HK-2 (cell line): Measurements from ENCODE around the gene MBTPS1.

Source experiments
- DNase-seq: peaks from one replicate; pipeline ENCODE4 v3.0.0-alpha.2; 2018; ENCODE audit not compliant: unreplicated experiment

MBTPS1 gene

DNA sequence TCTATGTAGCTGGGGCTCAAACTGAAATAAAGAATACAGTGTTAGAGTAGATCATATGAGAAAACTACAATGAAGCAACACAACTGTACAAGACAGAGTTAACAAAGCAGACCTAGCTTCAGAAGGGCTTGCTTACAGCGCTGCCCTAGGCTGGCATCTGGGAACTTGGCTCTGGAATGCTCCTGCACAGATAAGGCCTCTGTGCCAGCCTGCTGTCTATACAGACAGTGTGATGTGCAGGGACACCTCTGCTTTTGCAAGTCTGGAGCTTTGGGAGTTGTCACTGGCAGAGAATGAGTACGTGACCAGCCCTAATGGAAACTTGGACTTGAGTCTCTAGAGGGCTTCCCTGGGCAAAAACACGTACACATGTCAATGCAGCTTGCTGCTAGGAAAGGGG is 42.0 kb downstream of the MBTPS1 start:
- no peak for DNase-seq

DNA sequence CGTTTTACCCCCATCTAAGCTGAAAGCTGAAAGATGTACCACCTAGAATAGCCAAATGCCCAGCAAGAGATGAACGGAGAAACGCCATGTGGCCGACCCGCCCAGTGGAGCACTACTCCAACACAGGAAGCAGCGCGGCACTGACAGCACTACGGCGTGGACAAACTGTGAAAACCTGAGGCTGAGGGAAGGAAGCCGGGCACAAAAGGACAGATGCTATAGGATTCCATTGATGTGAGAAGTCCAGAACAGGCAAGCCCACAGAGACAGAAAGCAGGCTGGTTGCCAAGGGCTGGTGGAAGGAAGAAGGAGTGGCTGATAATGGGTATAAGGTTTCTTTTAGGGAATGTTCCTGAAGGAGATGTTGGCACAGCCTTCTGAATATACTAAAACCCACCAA is 44.7 kb downstream of the MBTPS1 start:
- DNase-seq: no peak

DNA sequence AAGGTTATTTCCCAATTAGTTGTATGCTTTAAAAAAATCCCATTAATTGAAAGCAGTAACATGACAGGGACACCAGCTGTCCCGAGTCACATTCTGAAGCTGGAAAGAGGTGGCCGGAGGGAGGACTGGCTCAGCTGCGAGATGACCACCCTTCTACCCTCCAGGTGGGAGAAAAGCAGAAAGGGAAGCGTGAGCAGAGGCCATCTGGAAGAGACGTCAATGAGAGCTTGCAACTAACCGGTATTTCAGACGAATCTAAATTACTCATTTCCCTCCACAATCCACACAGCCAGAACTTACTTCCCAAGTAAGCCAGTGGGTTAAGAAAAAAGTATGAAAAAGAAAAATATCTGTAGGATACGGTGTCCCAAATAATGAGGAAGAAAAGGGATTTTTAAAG is 45.6 kb downstream of the MBTPS1 start:
- DNase-seq: no peak

DNA sequence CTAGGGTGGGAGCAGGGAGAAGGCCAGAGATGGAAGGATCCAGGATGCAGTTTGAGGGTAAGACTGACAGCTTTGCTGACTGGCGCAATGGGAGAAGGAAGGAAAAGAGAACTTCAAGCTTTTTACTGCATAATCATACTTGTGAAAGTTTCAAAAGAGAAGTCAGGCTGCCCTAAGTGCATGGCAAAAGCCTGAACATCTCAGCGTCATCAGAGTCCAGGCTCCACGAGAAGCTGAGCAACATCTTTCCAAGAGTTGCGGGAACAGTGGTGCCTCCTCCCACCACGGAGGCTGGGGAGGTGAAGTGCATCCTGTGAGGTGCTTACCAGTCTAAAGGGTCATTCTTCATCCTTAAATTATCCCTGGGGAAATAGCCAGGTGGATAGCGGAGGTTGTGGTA is 47.2 kb downstream of the MBTPS1 start:
- no peak for DNase-seq

DNA sequence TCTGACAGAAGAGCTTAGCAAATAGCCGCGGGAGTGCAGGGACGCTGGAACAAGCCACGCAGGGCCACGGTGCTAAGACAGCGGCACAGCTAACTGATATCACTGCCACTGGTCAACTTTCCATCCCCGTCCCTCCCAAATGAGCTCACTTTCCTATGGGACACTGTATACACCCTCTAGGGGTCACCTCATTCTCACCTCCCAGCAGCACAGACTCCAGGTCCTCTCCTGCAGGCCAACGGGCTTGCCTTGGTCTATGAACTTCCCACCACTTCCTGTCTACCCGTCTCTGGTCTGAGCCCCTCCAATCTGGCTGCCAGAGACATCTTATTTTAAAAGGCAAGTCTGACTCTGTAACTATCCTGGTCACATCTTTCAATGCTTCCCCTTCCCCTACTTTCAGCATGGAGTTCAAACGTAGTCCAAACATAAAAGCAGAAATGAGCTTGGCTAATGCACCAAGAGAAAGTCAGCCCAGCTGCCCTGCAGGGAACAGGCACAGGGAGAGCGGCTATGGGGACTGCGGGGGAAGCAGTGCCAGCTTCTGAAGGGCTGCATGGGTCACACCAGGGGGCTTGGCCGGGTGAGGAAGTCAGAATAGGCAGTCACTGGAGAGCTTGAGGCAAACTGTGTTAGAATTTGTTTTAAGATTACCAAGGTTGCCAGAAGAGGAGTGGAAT is 47.8 kb downstream of the MBTPS1 start:
- no peak for DNase-seq

DNA sequence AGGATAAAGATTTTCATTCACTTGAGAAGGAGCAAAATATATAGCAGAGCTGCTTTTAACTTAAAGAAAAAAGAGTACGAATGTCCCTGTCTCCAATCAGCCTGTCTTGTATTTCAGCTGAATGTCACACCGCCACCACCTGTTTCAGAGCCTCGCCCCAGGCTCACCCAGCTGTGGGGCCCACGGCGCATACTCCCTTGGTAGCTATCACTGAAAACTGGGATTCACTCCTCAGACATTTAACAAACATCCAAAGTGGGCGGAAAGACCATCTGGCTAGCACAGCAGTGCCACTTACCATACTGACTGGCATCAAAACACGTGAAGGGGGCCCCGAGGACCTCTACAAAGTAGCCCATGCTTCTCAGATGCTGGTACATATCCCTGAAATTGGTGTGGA is 48.7 kb downstream of the MBTPS1 start:
- DNase-seq: no peak

DNA sequence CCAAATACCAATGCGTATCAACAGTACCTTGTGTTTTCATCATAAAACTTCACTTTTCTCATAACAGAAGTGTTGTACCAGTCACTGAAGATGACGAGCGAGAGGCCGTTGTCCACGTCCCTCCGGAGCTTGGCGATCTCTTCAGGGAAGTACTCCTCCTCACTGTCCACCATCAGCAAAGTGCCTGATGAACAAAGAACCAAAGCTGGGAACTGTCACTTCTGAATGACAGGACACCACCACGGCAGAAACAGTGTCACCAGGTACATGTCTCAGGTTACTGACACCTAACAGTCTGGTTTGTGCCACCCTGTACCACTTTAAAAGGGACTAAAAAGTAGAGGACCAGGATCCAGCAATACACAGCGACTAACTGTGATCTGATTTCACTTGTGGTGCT is 49.1 kb downstream of the MBTPS1 start:
- DNase-seq: no peak

DNA sequence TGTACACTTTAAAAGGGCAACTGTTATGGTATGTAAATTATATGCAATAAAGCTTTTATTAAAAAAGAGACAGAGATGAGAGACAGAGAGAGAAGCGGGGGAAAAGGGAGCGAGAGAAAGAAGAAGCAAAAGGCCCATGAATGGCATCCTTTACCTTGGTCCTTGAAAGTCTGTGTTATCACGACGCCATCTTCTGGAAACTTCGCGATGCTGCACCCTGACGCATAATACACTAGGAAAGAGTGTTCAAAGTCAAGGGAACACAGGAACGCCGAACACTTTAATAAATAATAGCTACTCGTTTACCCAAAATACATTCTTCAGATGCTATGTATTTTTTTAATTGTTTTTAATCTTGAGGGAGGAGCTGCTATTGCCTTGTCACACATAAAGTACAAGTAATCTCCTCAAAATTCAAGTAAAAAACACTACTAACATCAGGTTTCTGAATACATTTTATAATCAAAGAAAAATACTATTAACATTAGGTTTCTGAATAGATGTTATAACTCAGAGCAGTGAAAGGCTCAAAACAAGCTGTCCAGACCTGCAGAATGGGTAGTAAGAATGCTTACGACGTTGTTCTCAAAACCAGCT is 51.1 kb downstream of the MBTPS1 start:
- peak; percentile 32 for DNase-seq

DNA sequence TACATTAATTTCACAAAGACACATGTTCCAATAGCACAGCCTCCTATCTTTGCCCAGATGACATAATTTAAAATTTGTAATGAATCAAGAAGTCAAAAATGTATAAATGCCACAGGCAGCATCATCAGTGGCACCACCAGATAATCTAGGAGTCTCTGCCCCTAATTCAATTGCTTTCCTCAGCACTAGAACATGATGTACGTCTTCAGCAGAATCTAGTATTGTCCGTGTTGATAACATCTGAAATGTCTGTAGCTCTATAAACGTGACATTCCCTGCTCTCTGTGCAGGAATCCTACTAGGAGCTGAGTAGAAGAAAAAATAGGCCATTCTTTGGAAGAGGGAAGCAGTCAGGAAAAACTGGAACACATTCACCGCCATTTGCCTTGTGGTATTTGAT is 52.8 kb downstream of the MBTPS1 start:
- no peak for DNase-seq

DNA sequence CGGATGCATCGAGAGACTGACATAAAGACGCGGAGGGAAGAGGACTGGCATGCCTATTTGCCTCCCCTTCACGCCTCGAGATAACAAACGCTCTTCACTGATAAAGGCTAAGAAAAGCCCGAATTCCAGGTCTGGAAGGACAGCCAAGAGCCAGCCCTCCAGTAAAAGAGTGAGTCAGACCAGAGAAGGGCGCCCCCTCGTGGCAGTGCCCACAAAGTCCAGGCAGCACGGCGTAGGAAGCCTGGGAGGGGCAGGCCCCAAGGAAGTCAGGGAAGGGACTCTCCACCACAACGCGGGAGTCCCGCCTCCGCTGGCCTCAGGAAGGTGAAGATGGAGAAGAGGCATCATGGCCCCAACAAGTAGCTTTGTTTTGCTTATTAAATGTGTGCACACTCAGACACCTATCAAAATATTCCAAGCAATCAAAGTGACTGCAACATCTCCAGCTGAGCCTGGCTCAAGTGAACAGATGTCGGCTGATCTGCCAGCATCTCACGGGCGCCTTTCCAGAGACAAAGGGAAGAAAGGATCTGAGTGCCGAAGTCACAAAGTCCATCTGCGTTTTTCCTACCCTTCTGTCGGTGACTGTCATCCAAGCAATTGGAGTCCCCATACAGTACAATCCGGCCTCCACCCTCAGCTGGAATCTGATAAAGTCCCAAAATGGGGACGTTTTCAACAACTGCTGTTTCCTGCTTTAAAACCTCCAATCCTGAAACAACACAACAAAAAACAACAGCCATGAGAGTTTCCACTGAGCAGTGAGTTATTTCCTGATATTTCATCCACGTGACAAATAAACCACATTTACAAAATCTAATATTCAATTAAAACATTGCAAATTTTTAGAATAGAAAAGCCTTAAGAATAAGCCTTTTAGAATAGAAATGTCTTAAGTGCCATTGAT is 53.8 kb downstream of the MBTPS1 start:
- peak; percentile 83 for DNase-seq

DNA sequence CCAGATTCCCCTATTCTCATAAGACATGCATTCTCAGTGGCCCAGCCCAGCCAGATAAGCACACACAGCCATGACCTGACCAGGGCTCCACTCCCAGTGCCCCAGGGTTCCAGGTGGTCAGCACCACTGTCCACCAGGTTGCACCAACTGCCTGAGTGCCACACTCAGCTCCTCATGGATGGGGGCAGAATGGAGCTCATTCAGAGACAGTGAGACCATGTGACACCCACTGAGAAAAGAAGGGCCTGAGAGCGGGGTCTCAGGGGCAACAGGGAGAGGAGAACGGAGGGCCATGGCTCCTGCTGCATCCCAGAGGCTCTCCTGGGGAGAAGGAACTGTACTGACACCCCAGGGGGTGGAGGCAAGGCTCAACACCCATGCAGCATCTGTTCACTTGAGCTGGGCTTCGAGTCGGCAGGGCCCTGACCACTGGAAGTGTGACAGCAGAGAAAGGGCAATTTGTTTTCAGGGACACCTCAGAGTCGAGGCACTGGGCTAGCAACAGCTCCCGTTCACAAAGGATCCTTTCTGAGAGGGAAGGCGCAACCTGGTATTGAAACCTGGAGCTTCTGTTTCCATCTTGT is 55.4 kb downstream of the MBTPS1 start:
- DNase-seq: no peak

DNA sequence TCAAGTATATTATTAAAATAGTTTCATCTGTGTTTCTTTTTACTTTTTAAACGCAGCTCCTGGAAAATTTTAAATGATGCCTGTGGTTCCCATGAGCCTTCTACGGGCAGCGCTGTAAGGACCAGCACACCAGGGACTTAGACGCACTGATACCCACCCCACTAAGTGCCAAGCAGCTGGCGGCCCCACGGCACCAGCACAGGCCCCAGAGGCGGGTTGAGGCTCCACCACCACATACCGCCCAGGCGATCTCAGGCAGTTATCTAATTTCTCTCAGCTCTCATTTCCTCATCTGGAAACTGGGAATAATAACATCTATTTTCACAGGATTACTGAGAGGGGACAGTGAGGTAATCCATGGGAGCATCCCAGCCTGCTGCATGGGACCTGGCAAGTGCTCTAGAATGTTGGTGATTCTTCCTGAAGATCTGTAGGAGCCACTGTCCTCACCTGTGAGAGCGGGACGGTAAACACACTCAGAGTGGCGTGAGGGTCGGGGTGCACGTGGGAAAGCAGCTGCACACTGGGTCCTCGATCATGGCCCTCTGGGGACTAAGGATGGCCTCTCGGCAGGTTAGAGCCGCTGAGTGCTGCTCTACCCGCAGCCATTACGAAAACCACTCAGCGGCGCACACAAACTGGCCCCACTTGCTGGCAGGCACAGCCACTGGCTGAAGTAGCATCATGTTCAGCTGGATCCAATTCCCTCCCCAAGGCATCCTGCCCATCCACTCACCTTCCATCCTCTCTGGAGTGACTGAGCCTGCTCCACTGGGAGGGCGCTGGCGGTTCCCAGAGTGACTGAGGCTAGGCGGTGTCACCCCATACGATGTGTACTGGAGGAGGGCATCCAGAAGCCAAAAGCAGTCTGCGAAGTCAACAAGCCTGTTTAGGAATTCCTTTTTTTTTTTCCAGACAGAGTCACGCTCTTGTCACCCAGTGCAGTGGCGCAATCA is 56.5 kb downstream of the MBTPS1 start:
- no peak for DNase-seq

DNA sequence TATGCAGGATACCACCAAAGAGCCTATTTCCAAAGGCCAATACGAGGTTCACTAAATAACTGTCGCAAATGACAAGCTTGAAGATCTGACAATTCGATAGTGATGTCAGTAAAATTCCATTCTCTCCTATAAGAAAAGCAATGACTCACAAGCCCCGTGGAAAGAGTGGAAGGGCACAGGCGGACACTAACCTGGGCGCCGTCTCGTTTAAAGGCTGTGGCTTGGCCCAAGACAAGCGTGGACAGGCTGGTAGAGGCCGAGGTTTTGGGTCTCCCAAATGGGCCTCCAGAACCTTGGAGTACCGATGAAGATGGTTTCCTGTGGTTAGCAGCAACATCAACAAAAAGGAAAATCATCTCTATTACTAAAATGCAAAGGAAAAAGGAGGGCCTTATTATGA is 57.6 kb downstream of the MBTPS1 start:
- no peak for DNase-seq

DNA sequence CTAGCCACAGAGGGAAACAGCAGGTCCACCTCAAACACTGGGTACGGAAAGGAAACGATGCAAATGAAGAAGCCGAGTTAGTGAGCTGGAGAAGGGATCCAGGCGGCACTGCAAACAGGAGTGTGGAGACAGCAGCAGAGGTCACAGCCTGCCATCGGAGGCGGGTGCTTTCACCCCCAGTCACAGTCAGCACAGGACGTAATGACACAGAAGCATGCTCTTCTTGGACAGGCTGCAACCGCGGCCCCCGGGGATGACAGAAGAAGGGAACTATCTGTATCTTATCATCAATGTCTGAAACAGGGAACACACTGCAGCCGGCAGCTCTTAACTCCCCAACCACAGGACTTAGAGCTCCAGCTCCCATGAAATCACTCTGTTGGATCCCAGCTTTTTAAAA is 58.1 kb downstream of the MBTPS1 start:
- no peak for DNase-seq

DNA sequence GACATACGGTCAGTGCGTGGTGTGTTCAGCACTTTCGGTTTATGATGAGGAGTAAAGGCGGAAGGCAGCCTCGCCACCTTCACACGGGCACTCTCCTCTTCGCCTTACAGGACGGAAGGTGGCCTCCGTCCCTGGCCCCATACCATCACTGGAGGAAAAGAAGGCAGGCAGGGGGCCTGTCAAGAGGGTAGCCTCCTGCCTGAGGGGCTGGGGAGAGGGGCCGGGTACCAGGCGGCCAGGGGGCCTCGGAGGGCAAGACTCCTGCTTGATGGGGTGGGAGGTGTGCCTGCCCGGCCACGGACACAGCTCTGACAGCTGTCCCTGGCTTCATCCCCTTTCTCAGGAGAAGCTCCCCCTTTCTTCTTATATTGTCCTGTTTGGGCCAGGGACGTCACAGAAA is 58.5 kb downstream of the MBTPS1 start:
- DNase-seq: no peak

DNA sequence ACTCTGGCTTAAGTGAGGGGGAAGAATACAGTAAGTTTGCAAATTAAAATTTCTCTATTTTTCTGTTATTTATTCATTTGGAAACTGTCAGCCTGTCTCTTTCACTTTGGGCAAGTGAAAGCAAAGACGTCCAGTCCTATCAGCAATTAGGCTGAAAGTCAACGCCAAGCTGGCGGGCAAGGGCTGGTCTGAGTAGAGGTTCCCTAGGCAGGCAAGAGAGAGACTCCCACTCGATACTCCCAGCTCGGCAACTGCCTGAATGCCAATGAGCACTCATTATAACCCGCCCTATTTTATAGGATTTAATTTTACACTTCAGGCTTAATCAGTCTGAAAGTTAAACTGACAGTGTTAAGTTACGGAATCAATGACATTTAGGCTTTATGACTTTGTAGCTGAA is 59.8 kb downstream of the MBTPS1 start:
- no peak for DNase-seq

DNA sequence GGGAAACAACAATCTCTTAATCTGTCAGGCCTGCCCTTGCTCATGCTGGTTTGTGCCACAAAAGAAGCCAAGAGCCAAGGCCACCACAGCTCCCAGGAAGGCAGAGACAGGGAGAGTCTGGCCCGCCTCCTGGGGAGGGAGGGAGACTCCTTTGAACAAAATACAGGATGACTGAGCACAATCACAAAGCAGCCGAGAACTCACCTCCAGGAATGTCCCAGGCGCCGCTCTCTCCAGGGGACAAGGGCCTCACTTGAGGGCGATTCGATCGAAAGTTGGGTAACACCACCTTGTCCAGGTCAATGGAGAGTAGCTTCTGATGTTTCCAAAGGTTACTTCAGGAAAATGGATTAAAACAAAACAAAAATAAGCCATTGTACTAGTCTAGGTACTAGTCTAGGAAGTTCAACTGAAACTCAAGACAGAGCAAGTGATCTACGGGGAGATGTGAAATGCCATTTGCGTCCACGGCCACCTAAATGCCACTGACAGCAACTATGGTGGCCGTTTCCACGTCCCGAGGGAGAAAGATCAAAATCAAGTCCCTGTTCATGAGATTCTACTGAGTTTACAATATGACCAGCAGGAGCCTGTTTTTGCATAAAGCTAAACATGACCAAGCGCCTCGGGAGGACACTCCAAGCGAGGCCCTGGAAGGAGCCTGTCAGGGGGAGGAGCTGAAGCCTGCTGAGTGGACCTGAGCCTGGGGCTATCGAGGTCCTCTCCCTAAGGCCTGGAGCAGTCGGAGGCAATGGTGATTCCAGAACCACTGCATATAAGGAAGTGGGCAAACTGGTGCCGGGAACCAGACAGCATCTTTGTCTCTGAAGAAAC is 60.7 kb downstream of the MBTPS1 start:
- no peak for DNase-seq

DNA sequence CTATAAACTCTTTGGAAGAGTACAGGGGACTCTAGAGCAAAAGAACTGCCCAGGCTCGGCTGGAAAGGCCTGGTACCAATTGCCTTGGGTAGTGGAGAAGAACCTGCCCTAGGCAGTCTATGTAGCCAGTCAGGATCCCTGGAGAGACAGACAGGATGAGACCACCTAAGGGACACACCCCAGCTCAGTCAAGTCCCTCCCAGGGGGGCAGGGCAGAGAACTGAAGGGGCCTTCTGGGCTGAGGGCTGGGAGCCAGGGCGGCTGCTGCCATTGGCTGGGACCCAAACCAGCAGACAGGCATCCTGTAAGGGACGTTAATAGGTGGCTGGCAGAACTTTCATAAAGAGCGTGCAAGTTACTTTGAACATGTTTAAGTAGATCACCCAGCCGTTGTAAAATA is 61.4 kb downstream of the MBTPS1 start:
- no peak for DNase-seq

DNA sequence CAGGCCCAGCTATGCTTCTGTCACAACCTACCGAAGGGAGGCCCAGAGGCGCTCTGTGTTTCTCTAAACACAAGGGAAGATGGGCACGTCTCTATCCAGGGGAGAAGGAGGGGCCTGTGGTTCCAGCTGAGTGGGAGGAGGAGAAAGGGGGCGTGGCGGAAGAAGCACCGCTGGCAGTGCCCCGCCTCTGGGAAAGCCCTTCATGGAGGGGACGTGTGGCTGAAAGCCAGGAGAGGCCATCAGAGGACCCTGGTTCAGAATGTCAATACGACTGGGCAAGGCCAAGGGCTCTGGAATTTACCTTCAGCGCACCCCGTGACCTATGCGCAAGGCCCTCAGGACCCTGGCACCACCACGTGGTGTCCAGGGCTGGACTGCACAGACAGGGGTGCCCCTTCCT is 61.8 kb downstream of the MBTPS1 start:
- DNase-seq: no peak

DNA sequence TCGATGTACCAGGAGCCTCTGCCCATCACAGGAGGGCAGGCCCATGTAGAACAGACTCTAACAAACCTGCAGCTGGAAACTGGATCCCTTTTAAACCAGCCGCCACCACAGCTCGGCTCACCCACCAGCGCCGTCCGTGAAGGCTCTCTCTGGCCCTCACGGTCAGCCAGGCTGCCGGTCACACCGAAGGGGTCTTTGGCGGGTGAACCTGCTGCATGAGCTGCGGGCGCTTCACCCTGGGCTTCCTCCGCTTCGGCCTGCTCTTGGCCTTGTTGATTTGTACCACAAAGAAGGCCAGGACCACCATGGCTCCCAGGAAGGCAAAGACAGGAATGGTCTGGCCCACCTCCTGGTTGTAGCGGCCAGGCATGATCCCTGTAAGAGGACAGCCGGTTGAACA is 62.5 kb downstream of the MBTPS1 start:
- no peak for DNase-seq

DNA sequence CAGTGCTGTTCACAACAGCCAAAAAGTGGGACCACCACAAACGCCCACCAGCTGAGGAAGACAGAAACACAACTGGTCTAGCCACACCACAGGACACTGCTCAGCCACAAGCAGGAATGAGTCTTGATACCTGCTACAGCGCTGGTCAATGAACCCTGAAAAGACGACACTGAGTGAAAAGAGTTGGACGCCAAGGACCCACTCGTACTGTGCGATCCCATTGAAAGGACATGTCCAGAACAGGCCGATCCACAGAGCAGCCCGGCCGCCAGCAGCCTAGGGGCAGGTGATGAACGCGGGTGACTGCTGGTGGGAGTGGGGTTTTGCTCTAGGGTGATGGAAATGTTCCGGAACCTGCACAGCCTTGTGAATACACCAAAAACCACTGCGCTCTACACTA is 63.5 kb downstream of the MBTPS1 start:
- DNase-seq: no peak
